Esophagus mucosa (tissue), 1 donor: ENCODE measurements around the gene NUDT6. TPM values are rescaled to one million over a fixed set of nuclear protein-coding genes. Genes with fewer than 3 reads are reported as not detected.
"Not testable (repeated sequence)": the region's sequence is repeated elsewhere in the genome, so short reads cannot be mapped to it uniquely, and the experiment has no call there.

Source experiments
- ATAC-seq: fragments of 200-7000 bp; cut with Tn5 transposase; one replicate; pipeline ENCODE4 v1.9.1; 2020
- total RNA-seq: library from RNA; stranded (reverse); gene quantifications from one replicate; pipeline ENCODE4 v1.2.4, GENCODE V29; 2023
- donor health status: DM: yes; HTN: yes; CAD: no.

NUDT6 gene
- total RNA-seq, 1 donor from 2014 or later = 3.9 TPM

GRCh38 chr4:122873821-122874593 lies 48.4 kb downstream of the NUDT6 start:
- no peak for ATAC-seq

GRCh38 chr4:122873146-122873545 lies 49.3 kb downstream of the NUDT6 start:
- ATAC-seq = no peak

- ATAC-seq = not testable (repeated sequence)
These were observed 54.2 kb downstream of the NUDT6 start for GRCh38 chr4:122868235-122868634.

- no peak for ATAC-seq
These were observed 57.0 kb downstream of the NUDT6 start for GRCh38 chr4:122865425-122865824.

- ATAC-seq = no peak
These were observed 58.8 kb downstream of the NUDT6 start for GRCh38 chr4:122863639-122864038.

GRCh38 chr4:122861172-122861943 lies 61.0 kb downstream of the NUDT6 start:
- no peak for ATAC-seq

- ATAC-seq = no peak
These were observed 63.7 kb downstream of the NUDT6 start for GRCh38 chr4:122858705-122859104.

- no peak for ATAC-seq
These were observed 65.2 kb downstream of the NUDT6 start for GRCh38 chr4:122857160-122857559.

DNA sequence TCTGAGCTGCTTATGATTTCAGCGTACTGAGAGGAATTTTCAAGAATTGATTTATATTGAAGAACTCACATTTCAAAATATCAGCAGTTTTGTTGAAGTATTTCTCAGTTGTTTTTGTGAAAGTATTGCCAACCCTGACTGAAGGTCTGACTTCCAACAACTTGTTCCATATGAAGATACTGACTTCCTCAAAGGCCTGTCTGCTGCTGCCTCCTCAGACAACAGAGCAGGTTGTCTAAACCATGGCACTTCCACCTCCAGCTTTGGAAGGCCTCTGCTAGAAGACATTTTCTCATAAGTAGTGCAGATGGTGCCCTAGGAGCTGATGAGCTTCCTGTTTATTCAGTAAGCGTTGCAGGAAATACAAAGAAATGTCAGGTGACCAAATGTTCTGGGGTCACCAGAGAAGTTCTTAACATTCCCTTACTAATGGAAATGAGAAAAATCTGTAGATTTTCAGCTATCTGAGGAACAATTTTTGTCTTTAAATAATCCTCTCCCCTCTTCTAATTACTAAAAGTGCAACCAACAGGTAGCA lies 67.0 kb downstream of the NUDT6 start:
- ATAC-seq = no peak

DNA sequence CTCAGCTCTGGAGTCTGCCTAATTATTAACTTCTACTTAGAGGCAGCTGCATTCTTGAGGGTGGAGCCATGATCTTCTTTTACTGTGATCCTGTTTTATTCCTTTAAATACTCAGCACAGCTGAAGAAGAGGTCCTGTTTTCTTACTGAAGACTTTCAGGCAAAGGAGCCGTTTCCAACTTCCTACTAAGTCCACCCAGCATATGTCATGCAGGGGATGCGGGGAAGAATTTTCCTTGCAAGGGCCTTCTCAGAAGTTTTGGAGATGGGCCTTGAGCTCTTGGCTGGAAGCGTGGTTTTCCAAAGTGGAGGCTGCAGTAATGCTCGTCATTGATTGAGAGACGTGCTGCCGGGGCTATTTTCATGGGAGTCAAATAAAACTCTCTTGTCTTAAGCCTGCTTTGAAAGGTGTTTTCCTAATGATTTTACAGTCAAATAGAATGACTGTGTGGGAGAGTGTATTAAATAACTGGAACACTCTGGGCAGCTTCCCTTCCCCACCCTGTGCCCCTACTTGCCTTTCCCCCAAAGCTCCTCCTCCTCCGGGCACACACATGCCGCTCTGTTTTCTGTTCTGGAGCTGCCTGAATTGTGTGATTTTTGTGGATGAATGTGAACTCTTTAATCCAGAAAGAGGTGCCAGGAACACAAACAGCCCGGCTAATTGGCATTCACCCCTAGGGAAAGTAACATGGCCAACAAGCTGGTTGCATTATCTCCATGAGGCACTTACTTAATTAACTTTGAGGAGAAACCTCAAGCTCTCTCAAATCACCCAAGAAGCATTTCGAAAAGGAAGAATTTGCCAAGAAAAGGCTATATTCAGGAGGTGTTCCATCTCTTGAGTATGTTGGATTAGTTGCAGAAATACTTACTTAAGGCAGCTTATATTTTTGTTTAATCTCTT lies 67.7 kb downstream of the NUDT6 start:
- ATAC-seq = peak; percentile 37

- no peak for ATAC-seq
These were observed 70.8 kb downstream of the NUDT6 start for GRCh38 chr4:122851568-122851967.

DNA sequence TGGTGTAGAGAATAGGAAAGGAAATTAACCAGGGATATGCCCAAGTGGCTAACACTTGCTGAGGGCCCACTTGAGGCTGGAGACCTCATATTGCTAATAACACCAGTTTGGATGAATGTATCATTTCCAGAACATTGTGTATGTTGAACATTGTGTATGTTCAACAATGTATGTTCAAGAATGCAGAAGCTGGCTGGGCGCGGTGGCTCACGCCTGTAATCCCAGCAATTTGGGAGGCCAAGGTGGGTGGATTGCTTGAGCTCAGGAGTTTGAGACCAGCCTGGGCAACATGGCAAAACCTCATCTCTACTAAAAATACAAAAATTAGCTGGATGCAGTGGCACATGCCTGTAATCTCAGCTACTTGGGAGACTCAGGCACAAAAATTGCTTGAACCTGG lies 72.6 kb downstream of the NUDT6 start:
- not testable (repeated sequence) for ATAC-seq

GRCh38 chr4:122847931-122848330 lies 74.5 kb downstream of the NUDT6 start:
- ATAC-seq = no peak

GRCh38 chr4:122845760-122846159 lies 76.6 kb downstream of the NUDT6 start:
- ATAC-seq = no peak

DNA sequence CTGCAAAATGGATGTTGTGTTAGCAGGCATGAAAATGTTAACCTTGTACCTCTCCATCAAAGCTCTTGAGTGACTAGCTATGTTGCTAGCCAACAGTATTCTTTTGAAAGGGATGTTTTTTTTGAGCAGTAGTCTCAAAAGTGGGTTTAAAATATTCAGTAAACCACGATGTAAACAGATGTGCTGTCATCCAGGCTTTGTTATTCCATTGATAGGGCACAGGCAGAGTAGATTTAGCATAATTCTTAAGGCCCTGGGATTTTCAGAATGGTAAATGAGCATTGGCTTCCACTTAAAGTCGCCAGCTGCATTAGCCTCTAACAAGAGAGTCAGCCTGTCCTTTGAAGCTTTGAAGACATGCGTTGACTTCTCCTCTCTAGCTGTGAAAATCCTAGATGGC lies 77.3 kb downstream of the NUDT6 start:
- ATAC-seq = no peak

DNA sequence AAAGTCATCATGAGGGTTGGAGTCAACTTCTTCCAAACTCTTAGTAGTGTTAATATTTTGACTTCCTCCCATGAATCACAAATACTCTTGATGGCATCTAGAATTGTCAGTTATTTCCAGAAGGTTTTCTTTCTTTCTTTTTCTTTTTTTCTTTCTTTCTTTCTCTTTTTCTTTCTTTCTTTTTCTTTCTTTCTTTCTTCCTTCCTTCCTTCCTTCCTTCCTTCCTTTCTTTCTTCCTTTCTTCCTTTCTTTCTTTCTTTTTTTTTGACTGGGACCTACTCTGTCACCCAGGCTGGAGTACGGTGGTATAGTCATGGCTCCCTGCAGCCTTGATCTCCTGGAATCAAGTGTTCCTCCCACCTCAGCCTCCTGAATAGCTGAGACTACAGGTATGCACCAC lies 78.0 kb downstream of the NUDT6 start:
- not testable (repeated sequence) for ATAC-seq

DNA sequence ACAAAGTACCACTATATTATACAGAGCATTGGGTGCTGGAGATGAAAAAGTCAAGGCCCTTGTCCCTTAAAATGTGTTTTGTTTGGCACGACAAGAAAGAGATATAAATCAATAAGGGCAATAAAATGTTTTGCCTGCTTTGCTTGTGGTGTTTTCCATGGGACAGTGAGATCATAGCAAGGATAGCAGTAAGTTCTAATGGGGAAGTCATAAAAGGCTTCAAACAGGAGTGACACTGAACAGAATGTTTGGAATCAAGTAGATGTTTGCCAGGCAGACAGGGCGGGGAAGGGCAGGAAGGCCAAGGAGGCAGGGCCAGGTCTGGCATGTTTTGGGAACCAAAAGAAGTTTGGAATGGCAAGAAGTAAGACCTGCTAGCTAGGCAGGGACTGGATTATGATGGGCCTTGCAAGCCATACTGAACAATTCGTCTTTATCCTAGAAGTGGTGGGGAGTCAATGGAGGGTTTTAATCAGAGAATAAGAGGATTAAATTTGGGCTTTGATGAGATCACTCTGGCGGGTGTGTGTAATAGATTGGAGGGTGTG lies 79.3 kb downstream of the NUDT6 start:
- ATAC-seq = peak; percentile 78

Other genes with a start within 250 kb of the NUDT6 start
- 1.00 TPM for gene BBS12, start 189.9 kb downstream of the NUDT6 start, total RNA-seq
- 0.68 TPM for gene FGF2, start 95.8 kb downstream of the NUDT6 start, total RNA-seq